CD14-positive monocyte (primary cell): ENCODE results near the gene NKX2-2. TPM values are rescaled to one million over a fixed set of nuclear protein-coding genes. Genes with fewer than 3 reads are reported as not detected.
A peak's percentile ranks its signal among the peaks of the same experiment; 100 is the strongest.

Source experiments
- DNase-seq, 3 donors: peaks; one replicate each; pipeline ENCODE4 v3.0.0-alpha.2; 2011 to 2022
- H2AFZ ChIP-seq: 2 replicates; pipeline ENCODE4 v1.6.0; 2012; ENCODE audit warnings: mild to moderate bottlenecking, low read depth, low read length, inconsistent platforms; ENCODE audit not compliant: insufficient read depth, poor library complexity, severe bottlenecking
- H3K27ac ChIP-seq, 2 donors: 1 replicate in 1 of 2; 2 replicates in 1 of 2; pipeline ENCODE4 v1.5.1; 2012 to 2013; ENCODE audit warnings: low read length in 2 of 2, control low read depth in 1 of 2, inconsistent platforms in 1 of 2, low read depth in 1 of 2, mild to moderate bottlenecking in 1 of 2
- H3K27me3 ChIP-seq, 2 donors: one replicate each; pipeline versions ENCODE4 v1.6.0 to v1.6.1; 2011 to 2013; ENCODE audit warnings: low read length in 2 of 2; ENCODE audit not compliant: control insufficient read depth in 2 of 2, insufficient read depth in 2 of 2
- H3K36me3 ChIP-seq, 2 donors: replicated peaks in 1 of 2; 1 replicate in 1 of 2; 2 replicates in 1 of 2; pipeline versions ENCODE4 v1.5.1 to v1.6.1; 2012 to 2013; ENCODE audit warnings: low read length in 2 of 2, control low read depth in 1 of 2, inconsistent platforms in 1 of 2, mild to moderate bottlenecking in 1 of 2; ENCODE audit not compliant: insufficient read depth in 2 of 2, control insufficient read depth in 1 of 2
- H3K4me1 ChIP-seq, 2 donors: 1 replicate in 1 of 2; 2 replicates in 1 of 2; pipeline versions ENCODE4 v1.5.1 to v1.6.1; 2012 to 2013; ENCODE audit warnings: low read length in 2 of 2, control low read depth in 1 of 2, inconsistent platforms in 1 of 2, mild to moderate bottlenecking in 1 of 2, moderate library complexity in 1 of 2; ENCODE audit not compliant: insufficient read depth in 2 of 2, control insufficient read depth in 1 of 2
- H3K4me2 ChIP-seq: replicated peaks from 2 replicates; pipeline ENCODE3; 2012; ENCODE audit warnings: low read length, moderate library complexity, mild to moderate bottlenecking; ENCODE audit not compliant: poor library complexity, severe bottlenecking; ENCODE audit errors: extremely low read depth
- H3K4me3 ChIP-seq, 3 experiments: fragments of 200-600 bp in 1 of 3; sonication (generic) in 1 of 3; replicated peaks in 1 of 3; 1 replicate in 2 of 3; 2 replicates in 1 of 3; pipeline ENCODE4 v1.5.1; 2011 to 2013; ENCODE audit warnings: low read length in 3 of 3, mild to moderate bottlenecking in 3 of 3, control low read depth in 2 of 3, low read depth in 2 of 3, inconsistent platforms in 1 of 3, moderate library complexity in 1 of 3
- H3K79me2 ChIP-seq: 2 replicates; pipeline ENCODE4 v1.6.0; 2012; ENCODE audit warnings: mild to moderate bottlenecking, control low read depth, inconsistent platforms, low read length, moderate library complexity; ENCODE audit not compliant: insufficient read depth
- H3K9ac ChIP-seq: 2 replicates; pipeline ENCODE4 v1.6.0; 2017; ENCODE audit warnings: low read length, mild to moderate bottlenecking; ENCODE audit not compliant: insufficient read depth, poor library complexity, severe bottlenecking
- H3K9me3 ChIP-seq, 2 donors: replicated peaks in 1 of 2; 1 replicate in 1 of 2; 2 replicates in 1 of 2; pipeline versions ENCODE4 v1.5.1 to v1.6.1; 2012 to 2013; ENCODE audit warnings: low read length in 2 of 2, control low read depth in 1 of 2; ENCODE audit not compliant: control insufficient read depth in 1 of 2, insufficient read depth in 1 of 2
- H4K20me1 ChIP-seq: 2 replicates; pipeline ENCODE4 v1.6.0; 2012; ENCODE audit warnings: mild to moderate bottlenecking, low read length, control low read depth, moderate library complexity; ENCODE audit not compliant: insufficient read depth
- H3K27ac Mint-ChIP-seq, 7 donors: one replicate each; pipeline ENCODE4 v1.8.0; 2020; ENCODE audit warnings: mild to moderate bottlenecking in 7 of 7, mixed read lengths in 7 of 7, moderate library complexity in 6 of 7, inconsistent platforms in 2 of 7
- H3K27me3 Mint-ChIP-seq, 3 donors: one replicate each; pipeline ENCODE4 v1.8.0; 2021 to 2022; ENCODE audit warnings: low read depth in 3 of 3, mild to moderate bottlenecking in 3 of 3, mixed read lengths in 3 of 3, moderate library complexity in 3 of 3, inconsistent platforms in 1 of 3
- H3K36me3 Mint-ChIP-seq, 2 donors: one replicate each; pipeline ENCODE4 v1.8.0; 2020; ENCODE audit warnings: mixed read lengths in 2 of 2, inconsistent platforms in 1 of 2, mild to moderate bottlenecking in 1 of 2
- H3K4me1 Mint-ChIP-seq: one replicate; pipeline ENCODE4 v1.8.0; 2020; ENCODE audit warnings: mild to moderate bottlenecking, mixed read lengths
- H3K4me3 Mint-ChIP-seq, 2 donors: one replicate each; pipeline ENCODE4 v1.8.0; 2020; ENCODE audit warnings: mild to moderate bottlenecking in 2 of 2, mixed read lengths in 2 of 2, moderate library complexity in 1 of 2
- H3K9me3 Mint-ChIP-seq, 7 donors: one replicate each; pipeline ENCODE4 v1.8.0; 2020 to 2022; ENCODE audit warnings: mixed read lengths in 7 of 7, mild to moderate bottlenecking in 6 of 7, moderate library complexity in 6 of 7, inconsistent platforms in 2 of 7
- CTCF ChIP-seq: fragments of 200-600 bp; IDR thresholded peaks from one replicate; pipeline ENCODE4 v1.8.0; 2022; ENCODE audit warnings: antibody characterized with exemption, mild to moderate bottlenecking
- WGBS: methylation state at CpG from one replicate; pipeline ENCODE4 v1.1.5; 2013; ENCODE audit warnings: missing lambda C conversion rate; ENCODE audit not compliant: insufficient coverage; 5-methylcytosine and 5-hydroxymethylcytosine counted together
- intact Hi-C, 2 donors: fragments of 100-400 bp; cut with micrococcal nuclease; formaldehyde crosslinking; loops; one replicate each; pipeline versions ENCODE4 v1.15.0 to v1.15.1; 2023
- polyA plus RNA-seq, 3 donors: library from polyadenylated mRNA; depleted of rRNA in 1 of 3; unstranded in 2 of 3; stranded (reverse) in 1 of 3; fragments of 300-500 nt in 2 of 3; fragments of >200 nt in 1 of 3; fragmentation: Illumina TruSeq in 2 of 3; gene quantifications; 1 replicate in 2 of 3; 2 replicates in 1 of 3; pipeline ENCODE4 v1.2.3, GENCODE V29; 2012 to 2021

The NKX2-2 gene
- polyA plus RNA-seq, 3 donors, result not detected

GRCh38 chr20:21511850-21512633 lies 1.8 kb downstream of the NKX2-2 start:
- Histone ChIP-seq H3K27me3 (peaks cover 74 to 94% of the 10 kb centered on the region in 2 donors), H3K27ac (no peak overlapping the region), H3K9ac (no peak overlapping the region), H3K4me2 (no peak overlapping the region), H2AFZ (no peak overlapping the region), H3K4me3 (no peak overlapping the region), H3K4me1 (peaks cover 13 to 18% of the 10 kb centered on the region in 2 donors), H3K9me3 (peaks cover 0 to 49% of the 10 kb centered on the region in 2 donors), H3K79me2 (no peaks in the 10 kb centered on the region), H4K20me1 (no peaks in the 10 kb centered on the region), H3K36me3 (no peaks in the 10 kb centered on the region)
- intact Hi-C loops, result no loop called here
- 2% methylated on average over 56 of the region's 76 CpGs for WGBS
- peaks cover 37% of the 10 kb centered on the region for H3K4me1 Mint-ChIP-seq
- peak overlapping the region; percentile 39 to 85 for H3K4me3 Mint-ChIP-seq
- no peak overlapping the region for H3K27ac Mint-ChIP-seq
- H3K27me3 Mint-ChIP-seq, result peaks cover 92 to 98% (median 96%) of the 10 kb centered on the region in 3 donors
- H3K36me3 Mint-ChIP-seq, result peaks cover 0 to 4% of the 10 kb centered on the region in 2 donors
- TF ChIP-seq CTCF, result no peak
- peaks cover 0 to 31% (median 17%) of the 10 kb centered on the region in 7 donors for H3K9me3 Mint-ChIP-seq
- DNase-seq, result no peak

DNA sequence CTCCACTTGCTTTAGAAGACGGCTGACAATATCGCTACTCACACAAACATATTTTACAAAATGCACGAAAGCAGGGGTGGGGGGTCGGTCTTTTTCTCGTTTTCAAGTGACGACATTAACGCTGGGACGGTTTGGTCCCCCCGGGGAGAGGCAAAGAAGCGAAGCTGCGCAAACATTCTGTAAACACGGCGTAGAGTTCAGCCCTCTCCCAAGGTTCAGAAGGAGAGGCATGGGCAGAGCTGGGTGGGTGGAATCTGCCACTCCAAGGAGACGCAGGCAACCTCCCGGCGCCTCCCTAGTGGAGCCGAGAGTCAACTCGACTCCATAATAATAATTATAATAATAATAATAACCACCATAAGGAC lies 2.4 kb downstream of the NKX2-2 start:
- H3K9me3 ChIP-seq, result peaks cover 4 to 49% of the 10 kb centered on the region in 2 donors
- Mint-ChIP-seq H3K27ac (no peak overlapping the region), H3K9me3 (peaks cover 0 to 31% (median 17%) of the 10 kb centered on the region in 7 donors), H3K4me3 (peak overlapping the region in 1 of 2 donors; percentile 79), H3K36me3 (peaks cover 0 to 5% of the 10 kb centered on the region in 2 donors), H3K27me3 (peaks cover 92 to 98% (median 96%) of the 10 kb centered on the region in 3 donors), H3K4me1 (peaks cover 43% of the 10 kb centered on the region)
- intact Hi-C loops, result no loop called here
- no peak for DNase-seq
- H4K20me1 ChIP-seq, result no peaks in the 10 kb centered on the region
- H3K27ac ChIP-seq, result no peak overlapping the region
- WGBS, result 13% methylated on average over 9 of the region's 18 CpGs
- no peaks in the 10 kb centered on the region for H3K79me2 ChIP-seq
- no peak overlapping the region for H3K9ac ChIP-seq
- H3K4me1 ChIP-seq, result peaks cover 17 to 22% of the 10 kb centered on the region in 2 donors
- no peak overlapping the region for H3K4me3 ChIP-seq
- H3K4me2 ChIP-seq, result no peak overlapping the region
- peaks cover 74 to 94% of the 10 kb centered on the region in 2 donors for H3K27me3 ChIP-seq
- no peaks in the 10 kb centered on the region for H3K36me3 ChIP-seq
- H2AFZ ChIP-seq, result no peak overlapping the region
- no peak for TF ChIP-seq CTCF
